Kidney (tissue), 14 donors: Measurements from ENCODE around the gene COX8C. TPM values are rescaled to one million over a fixed set of nuclear protein-coding genes. Genes with fewer than 3 reads are reported as not detected.

Experiments
- DNase-seq, 5 donors: peaks; one replicate each; pipeline ENCODE4 v3.0.0-alpha.2; 2013 to 2020
- FAIRE-seq: peaks from 2 replicates; lab custom pipeline; 2012; peaks lifted over from hg19 to GRCh38; lab: Jason Lieb, UNC
- H3K27ac ChIP-seq, 2 donors: one replicate each; pipeline ENCODE4 v1.7.0; 2013; ENCODE audit warnings: low read depth in 2 of 2, low read length in 2 of 2, inconsistent platforms in 1 of 2
- H3K27me3 ChIP-seq: one replicate; pipeline ENCODE4 v1.7.1; 2013; ENCODE audit warnings: low read length, inconsistent platforms; ENCODE audit not compliant: control insufficient read depth, insufficient read depth
- H3K36me3 ChIP-seq, 3 donors: one replicate each; pipeline versions ENCODE4 v1.7.0 to v1.7.1; 2013; ENCODE audit warnings: low read length in 3 of 3, control low read depth in 1 of 3, inconsistent platforms in 1 of 3; ENCODE audit not compliant: insufficient read depth in 3 of 3, control insufficient read depth in 2 of 3
- H3K4me1 ChIP-seq, 3 donors: one replicate each; pipeline versions ENCODE4 v1.7.0 to v1.7.1; 2013; ENCODE audit warnings: low read length in 3 of 3, inconsistent platforms in 1 of 3, low read depth in 1 of 3; ENCODE audit not compliant: control insufficient read depth in 2 of 3, insufficient read depth in 2 of 3
- H3K4me3 ChIP-seq, 3 donors: one replicate each; pipeline versions ENCODE4 v1.7.0 to v1.8.1; 2013; ENCODE audit warnings: low read length in 3 of 3, control low read depth in 1 of 3, inconsistent platforms in 1 of 3
- H3K9ac ChIP-seq, 3 donors: one replicate each; pipeline versions ENCODE4 v1.7.0 to v1.7.1; 2013; ENCODE audit warnings: low read length in 3 of 3, control low read depth in 1 of 3, inconsistent platforms in 1 of 3
- H3K9me3 ChIP-seq, 3 donors: one replicate each; pipeline versions ENCODE4 v1.7.0 to v1.7.1; 2013; ENCODE audit warnings: low read length in 3 of 3, control low read depth in 1 of 3, inconsistent platforms in 1 of 3; ENCODE audit not compliant: control insufficient read depth in 2 of 3, insufficient read depth in 1 of 3
- intact Hi-C: fragments of 100-400 bp; cut with DNase I; formaldehyde crosslinking; loops from one replicate; pipeline ENCODE4 v1.11.1; 2022
- polyA plus RNA-seq: library from polyadenylated mRNA; stranded (reverse); fragments of 350-450 nt; fragmentation: Illumina TruSeq; extraction: RNeasy Lipid Tissue Mini Kit (QIAGEN cat#74804); gene quantifications from one replicate; pipeline ENCODE4 v1.2.3, GENCODE V29; 2014; ENCODE audit warnings: low read depth, low replicate concordance; ENCODE audit not compliant: insufficient read depth
- total RNA-seq: library from RNA; stranded (reverse); fragmentation: NEBNext Ultra II Directional; extraction: Animal tissue kit (Norgen Biotek cat#: 25700); gene quantifications from one replicate; pipeline ENCODE4 v1.2.1, GENCODE V29; 2021
- TF ChIP-seq, protein P1 (sequence below): IDR thresholded peaks from 3 replicates; pipeline ENCODE4 v1.5.1; 2012; ENCODE audit warnings: mild to moderate bottlenecking, moderate library complexity, borderline replicate concordance; ENCODE audit not compliant: insufficient read depth; ENCODE audit errors: extremely low read depth
- donor health status: control.
- donor health status: control.
- donor health status: control.
- donor health status: control.
- donor health status: control.
- donor health status: DM: yes; HTN: yes; CAD: no.
- donor health status: Normal renal cell carcinoma (clear cell type).

COX8C gene
- total and polyA plus RNA-seq, 2 donors from 2014 or later, result not detected

DNA sequence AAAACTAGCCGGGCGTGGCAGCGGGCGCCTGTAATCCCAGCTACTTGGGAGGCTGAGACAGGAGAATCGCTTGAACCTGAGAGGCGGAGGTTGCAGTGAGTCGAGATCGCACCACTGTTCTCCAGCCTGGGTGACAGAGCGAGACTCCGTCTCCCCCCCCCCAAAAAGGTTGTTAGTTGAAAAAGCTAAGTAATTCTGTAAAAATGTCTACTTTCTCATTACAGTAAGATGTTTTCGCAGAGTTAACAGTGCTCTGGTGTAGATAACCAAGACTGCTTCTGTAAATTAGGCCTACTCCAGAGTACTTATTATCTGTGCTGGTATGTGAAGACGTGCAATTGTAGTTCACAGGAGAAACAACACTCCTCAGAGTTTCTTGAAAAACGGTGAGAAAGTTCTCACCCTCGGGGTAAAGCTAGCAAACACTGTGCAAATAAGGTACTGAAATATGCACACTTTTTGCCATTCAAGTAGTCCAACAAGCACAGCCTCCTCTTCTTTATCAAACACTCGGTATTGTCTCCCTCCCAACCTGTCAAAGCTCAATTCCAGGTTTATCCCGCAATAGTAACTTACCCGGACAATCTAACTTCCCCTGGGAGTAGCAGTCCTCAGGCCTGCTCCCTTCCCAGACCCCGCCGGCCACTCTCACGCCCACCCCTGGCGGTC, 15.1 kb upstream of the COX8C start:
- H3K4me1 ChIP-seq, result peaks cover 0 to 15% (median 12%) of the 10 kb centered on the region in 3 donors
- H3K27ac ChIP-seq, result peak overlapping the region; percentile 91 to 95
- no peak for FAIRE-seq
- no peaks in the 10 kb centered on the region for H3K9me3 ChIP-seq
- TF ChIP-seq, protein P1, sequence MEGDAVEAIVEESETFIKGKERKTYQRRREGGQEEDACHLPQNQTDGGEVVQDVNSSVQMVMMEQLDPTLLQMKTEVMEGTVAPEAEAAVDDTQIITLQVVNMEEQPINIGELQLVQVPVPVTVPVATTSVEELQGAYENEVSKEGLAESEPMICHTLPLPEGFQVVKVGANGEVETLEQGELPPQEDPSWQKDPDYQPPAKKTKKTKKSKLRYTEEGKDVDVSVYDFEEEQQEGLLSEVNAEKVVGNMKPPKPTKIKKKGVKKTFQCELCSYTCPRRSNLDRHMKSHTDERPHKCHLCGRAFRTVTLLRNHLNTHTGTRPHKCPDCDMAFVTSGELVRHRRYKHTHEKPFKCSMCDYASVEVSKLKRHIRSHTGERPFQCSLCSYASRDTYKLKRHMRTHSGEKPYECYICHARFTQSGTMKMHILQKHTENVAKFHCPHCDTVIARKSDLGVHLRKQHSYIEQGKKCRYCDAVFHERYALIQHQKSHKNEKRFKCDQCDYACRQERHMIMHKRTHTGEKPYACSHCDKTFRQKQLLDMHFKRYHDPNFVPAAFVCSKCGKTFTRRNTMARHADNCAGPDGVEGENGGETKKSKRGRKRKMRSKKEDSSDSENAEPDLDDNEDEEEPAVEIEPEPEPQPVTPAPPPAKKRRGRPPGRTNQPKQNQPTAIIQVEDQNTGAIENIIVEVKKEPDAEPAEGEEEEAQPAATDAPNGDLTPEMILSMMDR, result no peak
- peak overlapping the region; percentile 81 to 97 (median 90) for H3K4me3 ChIP-seq
- DNase-seq, result no peak
- no peaks in the 10 kb centered on the region for H3K27me3 ChIP-seq
- H3K36me3 ChIP-seq, result no peaks in the 10 kb centered on the region
- peak overlapping the region; percentile 41 to 67 (median 57) for H3K9ac ChIP-seq
- intact Hi-C loops, result no loop called here

DNA sequence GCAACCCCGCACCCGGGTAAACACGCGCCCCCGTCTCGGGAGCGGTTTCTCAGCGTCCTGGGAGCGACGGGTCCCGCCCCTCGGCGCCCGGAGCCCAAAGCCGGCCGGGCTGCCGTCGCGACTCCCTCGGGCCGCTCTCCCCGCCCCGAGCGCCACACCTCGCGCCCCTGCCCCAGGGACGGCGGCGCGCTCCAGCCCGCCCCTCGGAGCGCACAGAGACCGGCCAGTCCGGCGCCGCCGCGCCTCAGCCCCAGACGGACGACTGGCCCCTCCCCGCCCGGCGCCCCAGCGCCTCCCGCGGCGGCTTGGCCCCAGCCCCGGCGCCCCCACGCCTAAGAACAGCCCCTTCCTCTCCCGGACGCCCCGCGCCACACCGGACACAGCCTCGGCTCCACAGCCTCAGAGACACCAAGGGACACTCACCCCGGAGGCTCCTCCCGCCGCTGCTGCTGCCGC, 14.6 kb upstream of the COX8C start:
- Histone ChIP-seq H3K9ac (peak overlapping the region; percentile 41 to 67 (median 57)), H3K36me3 (no peaks in the 10 kb centered on the region), H3K4me3 (peak overlapping the region; percentile 81 to 97 (median 90)), H3K27me3 (no peaks in the 10 kb centered on the region), H3K4me1 (peaks cover 0 to 15% (median 12%) of the 10 kb centered on the region in 3 donors), H3K27ac (peak overlapping the region; percentile 91 to 95), H3K9me3 (peaks cover 0 to 3% (median 0%) of the 10 kb centered on the region in 3 donors)
- DNase-seq, result peak; percentile 73 to 90 (median 81)
- intact Hi-C loops, result no loop called here
- TF ChIP-seq, protein P1, result no peak
- no peak for FAIRE-seq

DNA sequence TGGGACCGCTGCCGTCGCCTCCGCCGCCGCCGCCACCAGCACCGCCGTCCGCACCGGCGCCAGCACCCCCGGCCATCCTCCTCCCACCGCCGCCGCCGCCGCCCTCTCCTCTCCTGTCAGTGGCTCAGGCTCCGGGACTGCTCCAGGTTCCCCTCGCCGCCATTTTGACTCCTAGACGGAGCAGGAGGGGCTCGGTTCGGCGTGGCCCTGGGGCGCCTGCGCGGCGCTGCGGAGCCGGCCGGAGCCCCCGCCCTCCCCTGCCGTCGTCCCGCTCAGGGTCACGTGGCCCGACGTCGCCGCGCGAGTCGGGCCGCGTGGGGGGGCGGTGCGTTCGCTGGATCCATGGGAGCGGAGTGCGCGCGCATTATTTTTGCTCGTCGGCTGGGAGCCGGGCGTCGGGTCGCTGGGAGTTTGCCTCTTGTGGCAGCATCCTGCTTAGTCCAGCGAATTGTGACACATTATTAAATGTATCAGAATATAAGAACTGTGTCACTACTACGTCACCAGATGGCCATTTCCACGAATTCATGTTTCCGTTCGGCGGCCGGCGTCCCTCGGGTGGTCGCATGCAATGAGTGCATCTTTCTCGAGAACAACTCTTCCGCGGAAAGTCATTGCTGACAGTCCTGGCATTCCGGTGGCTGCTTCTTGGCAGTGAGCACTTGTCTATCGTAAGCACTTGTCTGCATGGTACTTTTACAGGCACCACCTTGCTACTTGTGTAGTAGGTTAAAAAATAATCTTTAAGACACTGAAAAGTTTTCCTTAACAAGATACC, 13.9 kb upstream of the COX8C start, which contains the start of gene BTBD7:
Gene BTBD7, minus strand, starts transcription at position 184 of the 778 bp plus-strand sequence. CDS start 36,985 bp downstream, outside the sequence.
- H3K36me3 ChIP-seq, result no peaks in the 10 kb centered on the region
- TF ChIP-seq, protein P1, result peak; percentile 6
- no peaks in the 10 kb centered on the region for H3K27me3 ChIP-seq
- H3K4me3 ChIP-seq, result peak within 1 kb of the TSS; percentile 95 to 99 (median 97)
- peak within 1 kb of the TSS; percentile 91 to 95 for H3K27ac ChIP-seq
- H3K9me3 ChIP-seq, result peaks cover 0 to 3% (median 0%) of the 10 kb centered on the region in 3 donors
- intact Hi-C loops, result no loop called here
- H3K4me1 ChIP-seq, result peaks cover 0 to 13% (median 12%) of the 10 kb centered on the region in 3 donors
- FAIRE-seq (no peak), DNase-seq (peak; percentile 96 to 99 (median 98))
- peak within 1 kb of the TSS; percentile 76 to 98 (median 76) for H3K9ac ChIP-seq
